Thyroid gland (tissue), 4 donors: ENCODE measurements around the gene MED9.

ENCODE experiments used
- CTCF ChIP-seq, 6 experiments: fragments of 200-600 bp in 3 of 6; fragments of 450-650 bp in 3 of 6; sonication (generic) in 3 of 6; IDR thresholded peaks; one replicate each; pipeline ENCODE4 v1.5.1; 2016 to 2019; ENCODE audit warnings: antibody characterized with exemption in 6 of 6, mild to moderate bottlenecking in 2 of 6, inconsistent platforms in 1 of 6, moderate library complexity in 1 of 6
- POLR2A ChIP-seq, 2 donors: fragments of 450-650 bp; IDR thresholded peaks; one replicate each; pipeline ENCODE4 v1.6.1; 2017; ENCODE audit warnings: antibody characterized with exemption in 2 of 2, mild to moderate bottlenecking in 2 of 2, moderate library complexity in 1 of 2

GRCh38 chr17:17505151-17505550 lies 28.4 kb downstream of the MED9 start:
- no peak for TF ChIP-seq CTCF (IDR thresholded peaks at IDR 0.05)
- TF ChIP-seq POLR2A (IDR thresholded peaks at IDR 0.05), result no peak
